Kasumi-1 (cell line): ENCODE measurements around the gene ARPC5.
A peak's percentile ranks its signal among the peaks of the same experiment; 100 is the strongest.
"Not testable (repeated sequence)": the region's sequence is repeated elsewhere in the genome, so short reads cannot be mapped to it uniquely, and the experiment has no call there.

Experiments
- DNase-seq, 2 experiments: peaks; one replicate each; lab custom pipeline; 2025; lab: John Stamatoyannopoulos, UW

ARPC5 gene

GRCh38 chr1:183646776-183647175 lies 11.2 kb upstream of the ARPC5 start:
- DNase-seq = peak; percentile 7 to 19

- DNase-seq = no peak
Measured at GRCh38 chr1:183645531-183645930, 9.9 kb upstream of the ARPC5 start.

- no peak for DNase-seq
Measured at GRCh38 chr1:183642166-183642565, 6.6 kb upstream of the ARPC5 start.

DNA sequence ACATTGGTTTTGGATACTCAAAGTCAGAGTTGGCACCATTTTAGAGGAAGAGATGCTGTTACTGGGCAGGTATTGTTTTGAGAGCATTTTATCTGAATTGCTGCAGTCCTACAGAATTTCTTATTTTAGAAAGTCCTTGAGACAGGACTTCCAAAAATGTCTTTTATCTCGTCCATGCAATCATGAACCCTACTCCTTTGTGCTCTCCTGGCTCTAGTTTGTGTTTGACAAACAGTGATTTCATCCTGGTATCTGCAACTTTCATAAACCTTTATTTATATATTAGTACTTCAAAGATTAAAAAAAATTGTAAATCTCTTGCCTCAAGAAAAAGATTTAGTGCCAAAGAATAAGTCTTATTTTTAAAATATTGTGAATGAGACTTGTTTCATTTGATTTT lies 4.6 kb upstream of the ARPC5 start:
- no peak for DNase-seq

DNA sequence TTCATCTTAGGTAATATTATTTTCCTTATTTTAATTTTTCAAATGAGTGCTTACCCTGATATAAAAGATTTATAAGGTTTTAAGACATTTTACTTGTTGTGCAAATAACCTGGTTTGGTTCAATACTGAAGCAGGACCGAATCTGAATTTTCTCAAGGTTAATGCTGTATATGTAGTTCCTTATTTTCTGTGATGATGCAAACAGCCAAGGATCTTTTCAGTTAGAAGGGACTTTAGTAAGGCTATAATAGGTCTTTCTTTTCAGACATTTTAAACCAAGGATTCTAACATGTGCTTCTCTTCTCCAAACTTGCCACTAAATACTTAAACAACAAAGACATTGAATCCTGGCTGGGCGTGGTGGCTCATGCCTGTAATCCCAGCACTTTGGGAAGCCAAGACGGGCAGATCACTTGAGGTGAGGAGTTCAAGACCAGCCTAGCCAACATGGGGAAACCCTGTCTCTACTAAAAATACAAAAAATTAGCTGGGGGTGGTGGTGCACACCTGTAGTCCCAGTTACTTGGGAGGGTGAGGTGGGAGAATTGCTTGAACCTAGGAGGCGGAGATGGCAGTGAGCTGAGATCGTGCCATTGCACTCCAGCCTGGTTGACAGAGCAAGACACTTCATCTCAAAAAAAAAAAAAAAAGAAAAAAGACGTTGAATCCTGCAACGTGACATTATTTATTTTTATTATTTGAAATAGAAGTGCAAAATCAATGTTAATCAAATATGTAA lies 3.2 kb upstream of the ARPC5 start:
- peak; percentile 7 to 15 for DNase-seq

GRCh38 chr1:183636783-183637182 lies 1.2 kb upstream of the ARPC5 start:
- no peak for DNase-seq

GRCh38 chr1:183636334-183636682 lies 725 bp upstream of the ARPC5 start:
- no peak for DNase-seq

DNA sequence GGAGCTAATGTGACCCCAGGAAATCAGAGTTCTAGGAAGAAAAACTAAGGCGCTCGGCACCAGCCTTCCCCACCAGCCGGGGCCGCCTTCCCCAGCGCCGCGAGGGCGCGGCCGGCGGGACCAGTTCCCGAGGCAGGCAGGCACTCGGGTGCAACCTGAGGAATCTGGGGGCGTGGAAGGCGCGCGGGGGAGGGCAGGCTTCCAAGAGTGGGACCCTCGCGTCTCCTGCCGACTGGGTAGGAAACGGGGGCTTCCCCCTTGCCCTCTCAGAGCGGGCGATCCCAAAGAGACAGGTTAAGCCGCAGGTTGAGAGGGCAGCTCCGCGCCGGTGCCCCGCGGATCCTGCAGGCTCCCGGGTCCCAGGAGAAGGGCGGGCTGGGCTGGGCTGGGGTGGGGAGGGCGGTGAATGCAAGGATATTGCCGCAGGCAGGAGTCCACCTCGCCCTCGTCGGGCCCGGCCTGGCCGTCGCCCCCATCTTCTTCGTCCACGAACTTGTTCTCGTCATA lies 431 bp downstream of the ARPC5 start:
- DNase-seq = no peak

- peak in 1 of 2 experiments; percentile 16 for DNase-seq
Measured at GRCh38 chr1:183634429-183635065, 1.0 kb downstream of the ARPC5 start.

DNA sequence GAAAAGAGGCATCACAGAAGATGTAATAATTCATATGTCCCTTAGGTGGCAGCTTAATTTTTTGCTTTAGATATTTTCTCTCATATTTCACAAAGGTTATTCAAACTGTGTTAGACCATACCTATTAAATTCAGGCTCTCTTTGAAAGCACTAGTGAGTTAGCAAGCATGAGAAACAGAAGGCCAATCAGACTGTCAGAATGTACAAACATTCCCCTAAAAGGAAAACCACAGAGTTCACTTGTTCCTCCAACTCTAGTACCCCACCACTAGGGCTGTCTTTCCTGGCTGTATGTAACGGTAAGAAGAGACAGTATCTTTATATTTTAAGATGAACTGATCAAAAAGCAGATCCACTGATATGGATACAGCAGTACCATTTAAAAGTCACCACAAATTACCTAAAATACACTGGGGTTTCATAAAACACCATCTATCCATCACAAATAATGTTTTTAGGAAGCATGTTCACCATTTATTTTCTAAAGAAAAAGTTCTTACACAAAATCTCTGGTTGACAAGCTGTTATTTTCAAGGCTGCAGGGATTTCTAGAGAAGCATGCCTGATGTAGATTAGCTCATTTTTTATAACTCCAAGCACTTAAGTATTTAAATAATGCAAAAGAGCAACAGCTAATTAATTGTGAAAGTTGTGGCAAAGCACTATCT lies 1.8 kb downstream of the ARPC5 start:
- DNase-seq = peak; percentile 92 to 93

DNA sequence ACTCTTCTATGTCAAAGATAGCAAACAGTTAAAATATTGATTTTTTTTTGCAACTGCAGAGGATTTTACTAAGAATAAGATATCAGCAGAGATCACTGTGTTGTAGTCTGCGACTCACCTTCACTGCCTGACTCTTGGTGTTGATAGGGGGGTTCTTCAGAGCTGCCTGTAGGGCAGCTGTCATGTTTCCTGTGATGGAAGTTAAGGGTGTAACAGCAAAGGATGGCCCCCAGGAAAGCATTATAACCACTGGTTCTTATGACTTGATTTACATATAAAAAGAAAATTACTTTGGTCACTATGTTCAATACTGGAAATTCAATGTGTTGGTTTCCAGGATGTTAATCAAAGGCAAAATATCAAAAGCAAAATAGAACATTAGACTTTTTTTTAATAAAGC lies 2.6 kb downstream of the ARPC5 start:
- DNase-seq = no peak

- DNase-seq = no peak
Measured at GRCh38 chr1:183632114-183632513, 3.5 kb downstream of the ARPC5 start.

DNA sequence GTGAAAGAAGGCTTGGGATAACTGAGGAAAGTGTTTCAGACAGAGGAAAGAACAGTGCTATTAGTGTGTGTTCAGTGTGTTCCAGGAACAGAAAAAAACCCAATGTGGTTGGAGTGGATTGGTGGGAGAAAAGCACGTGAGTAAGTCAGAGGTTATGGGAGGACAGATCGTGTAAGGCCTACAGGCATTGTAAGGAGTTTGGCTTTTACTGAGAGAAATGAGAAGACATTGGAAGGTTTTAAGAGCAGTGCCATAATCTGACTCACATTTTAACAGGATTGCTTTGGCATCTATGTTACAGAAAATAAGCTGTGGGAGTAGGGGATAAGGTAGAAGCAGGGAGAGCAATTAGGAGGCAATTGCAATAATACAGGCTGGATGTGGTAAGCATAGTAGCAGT lies 4.8 kb downstream of the ARPC5 start:
- no peak for DNase-seq

- DNase-seq = no peak
Measured at GRCh38 chr1:183628537-183628936, 7.0 kb downstream of the ARPC5 start.

GRCh38 chr1:183626236-183626635 lies 9.3 kb downstream of the ARPC5 start:
- not testable (repeated sequence) for DNase-seq

DNA sequence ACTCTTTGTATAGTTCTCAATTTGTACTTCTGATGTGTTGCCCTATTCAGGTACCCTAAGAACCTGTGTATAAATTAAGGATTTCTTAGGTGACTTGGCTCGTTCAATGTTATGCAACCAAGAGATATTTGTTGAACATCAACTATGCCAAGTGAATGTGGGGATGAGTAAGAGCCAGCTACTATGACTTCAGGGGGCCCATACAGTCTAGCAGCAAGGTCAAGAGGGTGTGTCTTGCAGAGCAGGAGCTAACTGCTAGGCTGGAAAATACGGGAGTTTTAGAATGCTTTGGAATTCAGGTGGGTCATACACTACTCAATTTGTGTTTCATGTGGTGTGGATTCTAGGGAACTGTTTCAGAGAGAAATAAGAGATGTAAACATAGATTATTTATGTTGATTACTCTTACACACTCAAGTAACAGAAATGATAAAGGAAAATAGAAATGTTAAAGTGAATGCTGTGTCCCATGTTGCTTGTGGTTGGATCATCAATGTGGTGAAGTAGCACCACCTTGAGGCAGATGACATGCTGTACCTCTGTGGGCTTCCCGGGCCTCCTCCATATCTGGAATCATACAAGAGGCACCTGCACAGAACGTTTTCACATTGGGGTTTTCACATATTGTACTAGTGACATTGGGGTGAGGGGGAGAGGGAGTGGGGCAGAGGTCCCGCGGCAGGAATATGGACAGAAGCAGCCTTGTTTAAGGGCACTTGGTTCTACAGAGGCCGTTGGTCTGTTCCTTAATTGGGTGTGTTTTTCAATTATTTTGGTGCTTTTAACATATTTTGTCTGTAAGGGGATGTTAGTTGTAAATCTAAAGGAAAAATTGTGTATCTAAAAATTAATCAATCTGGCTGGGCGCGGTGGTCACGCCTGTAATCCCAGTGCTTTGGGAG lies 12.4 kb downstream of the ARPC5 start:
- DNase-seq = peak; percentile 62

GRCh38 chr1:183622013-183622412 lies 13.6 kb downstream of the ARPC5 start:
- peak; percentile 40 to 46 for DNase-seq

DNA sequence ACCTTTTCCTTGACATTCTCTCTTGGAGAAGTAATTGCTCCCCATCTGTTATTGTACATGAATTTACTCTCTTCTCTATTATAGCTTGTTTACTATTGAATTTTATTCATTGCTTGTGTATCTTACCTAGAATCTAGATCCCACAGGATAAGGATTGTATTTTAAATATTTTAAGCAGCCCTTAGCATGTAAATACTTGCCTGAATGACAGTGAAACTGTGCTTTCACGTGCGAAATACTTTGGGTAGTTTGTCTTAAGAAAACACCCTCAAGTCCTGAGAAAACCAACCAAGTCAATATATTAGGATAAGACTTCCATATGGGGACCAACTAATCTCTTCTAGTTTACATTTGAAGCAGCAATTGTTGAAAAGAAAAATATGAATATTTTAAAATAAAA lies 15.3 kb downstream of the ARPC5 start:
- no peak for DNase-seq

DNA sequence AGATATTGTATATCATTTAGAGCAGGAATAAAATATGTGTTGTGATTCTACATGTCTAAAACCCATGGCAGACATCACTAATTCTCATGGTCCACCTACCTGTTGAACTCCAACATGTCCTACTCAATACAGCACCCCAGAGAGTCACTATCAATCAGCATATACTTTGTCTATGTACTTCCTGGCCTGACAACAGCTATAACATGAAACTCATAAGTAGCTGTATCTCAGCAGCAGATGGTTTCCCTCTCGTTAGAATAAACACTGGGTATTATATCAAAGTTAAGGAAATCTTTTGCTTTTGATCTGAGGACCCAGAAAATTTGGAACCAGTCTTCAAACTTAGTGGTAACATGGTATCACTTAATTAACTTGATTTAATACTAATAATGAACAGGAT lies 15.8 kb downstream of the ARPC5 start:
- DNase-seq = no peak

DNA sequence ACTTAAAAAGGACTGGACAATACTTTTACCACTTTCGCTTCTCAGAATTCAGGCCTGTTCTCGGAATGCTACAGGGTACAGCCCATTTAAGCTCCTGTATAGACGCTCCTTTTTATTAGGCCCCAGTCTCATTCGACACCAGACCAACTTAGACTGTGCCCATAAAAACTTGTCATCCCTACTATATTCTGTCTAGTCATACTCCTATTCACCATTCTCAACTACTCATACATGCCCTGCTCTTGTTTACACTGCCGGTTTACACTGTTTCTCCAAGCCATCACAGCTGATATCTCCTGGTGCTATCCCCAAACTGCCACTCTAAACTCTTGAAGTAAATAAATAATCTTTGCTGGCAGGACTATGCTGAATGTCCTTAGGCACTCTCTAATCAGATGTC lies 17.4 kb downstream of the ARPC5 start:
- not testable (repeated sequence) for DNase-seq

DNA sequence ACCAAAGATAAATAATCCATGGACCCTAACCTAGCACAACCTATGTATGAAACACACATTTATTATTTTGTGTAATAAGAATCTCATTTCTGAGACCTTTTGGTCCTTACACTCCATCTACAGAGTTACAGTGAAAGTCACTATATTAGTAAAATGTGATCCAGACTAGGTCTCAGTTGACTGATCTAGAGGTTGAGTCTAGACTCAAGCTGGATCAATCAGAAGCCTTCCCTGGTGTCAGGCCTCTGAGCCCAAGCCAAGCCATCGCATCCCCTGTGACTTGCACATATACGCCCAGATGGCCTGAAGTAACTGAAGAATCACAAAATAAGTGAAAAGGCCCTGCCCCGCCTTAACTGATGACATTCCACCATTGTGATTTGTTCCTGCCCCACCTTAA lies 22.6 kb downstream of the ARPC5 start:
- not testable (repeated sequence) for DNase-seq

- no peak for DNase-seq
Measured at GRCh38 chr1:183612407-183612806, 23.2 kb downstream of the ARPC5 start.
